ENCODE measurements around the gene SLC5A3.

SLC5A3 gene

DNA sequence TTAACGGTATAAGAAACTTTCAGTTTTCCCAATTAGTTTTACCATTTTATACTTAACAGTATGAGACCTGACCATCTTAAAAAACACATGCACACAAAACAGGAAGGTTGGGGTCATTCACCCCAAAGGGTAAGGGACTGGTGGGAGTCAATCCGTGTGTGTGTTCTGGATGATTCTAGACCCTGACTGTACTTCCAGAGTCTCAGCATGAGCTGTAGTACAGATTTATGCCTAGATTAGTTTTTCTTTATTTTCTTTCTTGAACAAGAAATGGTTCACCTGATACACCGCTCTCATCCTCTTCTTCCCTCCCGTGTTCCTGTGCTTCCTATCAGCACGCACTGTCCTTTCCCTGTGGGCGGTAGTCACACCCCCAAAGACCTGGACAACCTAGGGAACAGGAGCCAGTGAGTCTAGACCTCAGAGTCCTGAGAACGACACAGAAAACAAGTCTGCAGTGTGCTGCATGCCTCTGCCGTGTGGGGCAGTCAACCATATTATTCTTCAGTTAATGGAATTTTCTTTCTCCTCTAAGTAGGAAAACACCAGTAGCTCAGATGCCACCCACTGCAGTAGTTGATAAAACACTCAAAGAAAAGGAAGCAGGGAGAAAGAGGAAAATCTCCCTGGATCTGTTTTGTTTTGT is 38.9 kb upstream of the SLC5A3 start:
- DNase-seq (ENCODE audit: insufficient read length, low spot score) (no peak), FAIRE-seq (no peak)
- TF ChIP-seq, protein P1, sequence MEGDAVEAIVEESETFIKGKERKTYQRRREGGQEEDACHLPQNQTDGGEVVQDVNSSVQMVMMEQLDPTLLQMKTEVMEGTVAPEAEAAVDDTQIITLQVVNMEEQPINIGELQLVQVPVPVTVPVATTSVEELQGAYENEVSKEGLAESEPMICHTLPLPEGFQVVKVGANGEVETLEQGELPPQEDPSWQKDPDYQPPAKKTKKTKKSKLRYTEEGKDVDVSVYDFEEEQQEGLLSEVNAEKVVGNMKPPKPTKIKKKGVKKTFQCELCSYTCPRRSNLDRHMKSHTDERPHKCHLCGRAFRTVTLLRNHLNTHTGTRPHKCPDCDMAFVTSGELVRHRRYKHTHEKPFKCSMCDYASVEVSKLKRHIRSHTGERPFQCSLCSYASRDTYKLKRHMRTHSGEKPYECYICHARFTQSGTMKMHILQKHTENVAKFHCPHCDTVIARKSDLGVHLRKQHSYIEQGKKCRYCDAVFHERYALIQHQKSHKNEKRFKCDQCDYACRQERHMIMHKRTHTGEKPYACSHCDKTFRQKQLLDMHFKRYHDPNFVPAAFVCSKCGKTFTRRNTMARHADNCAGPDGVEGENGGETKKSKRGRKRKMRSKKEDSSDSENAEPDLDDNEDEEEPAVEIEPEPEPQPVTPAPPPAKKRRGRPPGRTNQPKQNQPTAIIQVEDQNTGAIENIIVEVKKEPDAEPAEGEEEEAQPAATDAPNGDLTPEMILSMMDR (IDR thresholded peaks at IDR 0.05; ENCODE audit: insufficient read depth, missing control alignments), result no peak

DNA sequence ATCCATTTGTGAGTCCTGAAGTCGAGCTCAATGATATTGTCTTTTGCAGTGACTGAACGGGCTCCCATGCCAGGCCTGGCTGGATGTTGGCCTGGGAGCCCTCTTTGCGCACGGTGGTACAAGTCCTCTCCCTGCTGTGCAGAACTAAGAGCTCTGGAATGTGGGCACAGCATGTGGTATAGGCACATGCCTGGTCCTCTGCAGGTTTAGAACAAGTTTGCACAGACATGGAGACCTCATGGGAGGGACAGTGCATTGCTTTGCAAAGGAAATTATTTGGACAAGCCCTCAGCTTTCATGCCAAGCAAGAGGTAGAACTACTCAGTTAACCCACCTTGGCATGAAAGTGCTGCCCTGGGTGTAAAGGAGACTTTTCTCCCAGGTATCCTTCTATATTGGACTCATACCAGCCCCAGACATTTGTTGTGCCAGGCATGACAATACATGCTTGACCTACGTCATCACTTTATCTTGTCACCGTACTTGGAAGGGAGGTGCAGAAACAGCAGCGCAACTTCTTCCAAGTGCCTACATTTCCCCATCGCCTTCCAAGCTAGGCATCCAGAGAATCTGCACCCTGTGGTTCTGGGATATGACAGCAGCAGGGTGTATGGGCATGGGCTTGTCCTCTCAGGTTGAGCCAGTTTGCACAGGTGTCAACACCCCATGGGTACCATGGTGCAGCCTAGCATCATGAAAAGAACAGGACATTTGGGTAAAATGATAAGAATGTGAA is 37.6 kb upstream of the SLC5A3 start:
- FAIRE-seq (no peak), DNase-seq (ENCODE audit: insufficient read length, low spot score) (no peak)
- TF ChIP-seq, protein P1 (IDR thresholded peaks at IDR 0.05; ENCODE audit: insufficient read depth, missing control alignments), result no peak

DNA sequence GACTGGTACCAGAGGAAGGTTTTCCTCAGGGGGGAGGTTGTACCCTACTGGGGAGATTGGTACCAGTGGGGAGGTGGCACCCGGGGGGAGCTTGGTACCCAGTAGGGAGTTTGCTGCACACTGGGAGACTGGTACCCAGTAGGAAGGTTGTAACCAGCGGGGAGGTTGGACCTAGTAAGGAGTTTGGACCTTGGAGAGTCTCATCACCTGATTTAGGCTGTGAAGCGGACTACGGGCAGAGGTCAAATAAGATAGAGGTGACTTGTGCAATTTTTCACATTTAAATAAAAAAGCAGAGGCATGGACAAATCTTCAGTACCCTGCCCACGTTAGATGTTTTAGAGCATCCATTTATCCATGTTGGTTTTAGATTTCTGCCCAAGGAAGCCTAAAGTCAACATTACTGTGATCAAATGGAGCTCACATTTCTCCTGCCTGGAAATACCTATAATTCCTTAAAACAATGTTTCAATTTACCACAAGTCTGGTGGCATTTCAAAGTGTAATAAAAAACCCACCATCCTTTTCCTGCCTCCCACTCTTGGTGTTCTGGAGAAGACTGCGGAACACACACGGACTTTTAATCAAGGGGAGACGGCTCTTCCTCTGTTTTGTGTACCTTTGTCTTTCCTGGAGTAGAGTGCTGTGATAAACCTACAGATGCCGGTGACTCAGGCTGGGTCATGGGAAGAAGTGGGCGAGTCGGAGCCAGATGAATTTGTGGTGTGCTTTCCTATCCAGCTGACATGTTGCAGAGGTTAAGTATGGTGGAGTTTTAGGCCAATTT is 36.2 kb upstream of the SLC5A3 start:
- FAIRE-seq (no peak), DNase-seq (ENCODE audit: insufficient read length, low spot score) (no peak)
- TF ChIP-seq, protein P1 (IDR thresholded peaks at IDR 0.05; ENCODE audit: insufficient read depth, missing control alignments), result no peak

GRCh38 chr21:34039678-34040382 is 33.5 kb upstream of the SLC5A3 start:
- no peak for DNase-seq (ENCODE audit: insufficient read length, low spot score)
- no peak for FAIRE-seq
- TF ChIP-seq, protein P1 (IDR thresholded peaks at IDR 0.05; ENCODE audit: insufficient read depth, missing control alignments), result no peak

- FAIRE-seq, result no peak
- TF ChIP-seq, protein P1 (IDR thresholded peaks at IDR 0.05; ENCODE audit: insufficient read depth, missing control alignments), result no peak
- no peak for DNase-seq (ENCODE audit: insufficient read length, low spot score)
Measured at GRCh38 chr21:34042735-34043134, 30.6 kb upstream of the SLC5A3 start.

DNA sequence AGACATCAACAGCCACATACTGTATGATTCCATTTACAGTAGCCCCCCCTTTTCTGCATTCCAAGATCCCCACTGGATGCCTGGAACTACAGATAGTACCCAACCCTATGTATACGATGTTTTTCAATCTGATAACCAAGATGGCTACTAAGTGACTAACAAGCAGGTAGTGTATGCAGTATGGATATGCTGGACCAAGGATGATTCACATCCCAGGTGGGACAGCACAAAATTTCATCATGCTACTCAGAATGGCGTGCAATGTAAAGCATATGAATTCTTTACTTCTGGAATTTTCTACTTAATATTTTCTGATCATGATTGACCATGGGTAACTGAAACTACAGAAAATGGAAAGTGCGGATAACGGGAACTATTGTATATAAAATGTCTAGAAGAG is 30.0 kb upstream of the SLC5A3 start:
- TF ChIP-seq, protein P1 (IDR thresholded peaks at IDR 0.05; ENCODE audit: insufficient read depth, missing control alignments), result no peak
- no peak for FAIRE-seq
- DNase-seq (ENCODE audit: insufficient read length, low spot score), result no peak
